ENCODE results near the gene COLQ.

DNA sequence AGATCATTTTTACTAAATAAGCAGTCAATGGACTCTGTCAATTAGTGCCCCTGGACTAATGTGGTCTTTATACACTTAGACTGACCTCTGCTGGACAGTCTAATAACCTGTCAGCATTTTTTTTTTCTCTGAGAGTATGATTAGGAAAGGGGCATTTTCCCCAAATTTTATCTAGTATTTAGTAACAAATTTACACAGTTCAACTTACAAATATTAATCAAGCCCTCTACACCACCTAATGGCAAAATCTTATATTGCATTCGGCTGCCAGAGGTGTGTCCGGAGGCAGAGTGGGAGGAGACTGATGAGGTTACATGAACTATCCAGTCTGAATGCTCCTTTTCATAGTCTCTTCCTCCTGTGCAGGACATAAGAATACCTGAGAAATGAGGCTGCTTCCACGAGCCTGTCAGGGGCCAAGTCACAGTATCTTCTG, 36.0 kb upstream of the COLQ start:
- TF ChIP-seq ZNF565 (CRISPR knock-in tag; conservative IDR thresholded peaks at IDR 0.05; ENCODE audit: low read depth) (no peak), CSDC2 (CRISPR knock-in tag; IDR thresholded peaks at IDR 0.05) (no peak), TCF4 (CRISPR knock-in tag; IDR thresholded peaks at IDR 0.05; ENCODE audit: borderline replicate concordance) (no peak), ZFP3 (CRISPR knock-in tag; IDR thresholded peaks at IDR 0.05) (no peak), TOX (CRISPR knock-in tag; IDR thresholded peaks at IDR 0.05; ENCODE audit: borderline replicate concordance) (no peak)
- TF ChIP-seq, protein P1, sequence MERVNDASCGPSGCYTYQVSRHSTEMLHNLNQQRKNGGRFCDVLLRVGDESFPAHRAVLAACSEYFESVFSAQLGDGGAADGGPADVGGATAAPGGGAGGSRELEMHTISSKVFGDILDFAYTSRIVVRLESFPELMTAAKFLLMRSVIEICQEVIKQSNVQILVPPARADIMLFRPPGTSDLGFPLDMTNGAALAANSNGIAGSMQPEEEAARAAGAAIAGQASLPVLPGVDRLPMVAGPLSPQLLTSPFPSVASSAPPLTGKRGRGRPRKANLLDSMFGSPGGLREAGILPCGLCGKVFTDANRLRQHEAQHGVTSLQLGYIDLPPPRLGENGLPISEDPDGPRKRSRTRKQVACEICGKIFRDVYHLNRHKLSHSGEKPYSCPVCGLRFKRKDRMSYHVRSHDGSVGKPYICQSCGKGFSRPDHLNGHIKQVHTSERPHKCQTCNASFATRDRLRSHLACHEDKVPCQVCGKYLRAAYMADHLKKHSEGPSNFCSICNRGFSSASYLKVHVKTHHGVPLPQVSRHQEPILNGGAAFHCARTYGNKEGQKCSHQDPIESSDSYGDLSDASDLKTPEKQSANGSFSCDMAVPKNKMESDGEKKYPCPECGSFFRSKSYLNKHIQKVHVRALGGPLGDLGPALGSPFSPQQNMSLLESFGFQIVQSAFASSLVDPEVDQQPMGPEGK (CRISPR knock-in tag; IDR thresholded peaks at IDR 0.05; ENCODE audit: borderline replicate concordance): no peak
